Stimulated activated memory B cell treated with anti-CD40 and anti-IgM and Interleukin-4, amounts not matched to agents 10 μg/mL and 1 μg/mL and 100 μg/mL, for 72 hours (primary cell): ENCODE results near the gene PHF19.
A peak's percentile ranks its signal among the peaks of the same experiment; 100 is the strongest.

Experiments used
- ATAC-seq: fragments of 150-1000 bp; cut with Tn5 transposase; 2 replicates; pipeline ENCODE4 v1.10.0; 2021
- H3K27ac Mint-ChIP-seq: one replicate; pipeline ENCODE4 v1.8.0; 2022; ENCODE audit warnings: mild to moderate bottlenecking, mixed read lengths
- H3K27me3 Mint-ChIP-seq: one replicate; pipeline ENCODE4 v1.8.0; 2022; ENCODE audit warnings: mixed read lengths
- H3K36me3 Mint-ChIP-seq: one replicate; pipeline ENCODE4 v1.8.0; 2022; ENCODE audit warnings: mixed read lengths
- H3K4me1 Mint-ChIP-seq: one replicate; pipeline ENCODE4 v1.8.0; 2022; ENCODE audit warnings: mixed read lengths
- H3K4me3 Mint-ChIP-seq: one replicate; pipeline ENCODE4 v1.8.0; 2022; ENCODE audit warnings: mild to moderate bottlenecking, moderate library complexity, mixed read lengths
- H3K9me3 Mint-ChIP-seq: one replicate; pipeline ENCODE4 v1.8.0; 2022; ENCODE audit warnings: mixed read lengths

Gene PHF19

GRCh38 chr9:120875195-120875565 is 1.8 kb downstream of the PHF19 start:
- peak overlapping the region; percentile 72 for H3K4me3 Mint-ChIP-seq
- no peaks in the 10 kb centered on the region for H3K9me3 Mint-ChIP-seq
- H3K36me3 Mint-ChIP-seq: peaks cover 23% of the 10 kb centered on the region
- peaks cover 13% of the 10 kb centered on the region for H3K27me3 Mint-ChIP-seq
- ATAC-seq: no peak
- peaks cover 53% of the 10 kb centered on the region for H3K4me1 Mint-ChIP-seq
- peak overlapping the region; percentile 82 for H3K27ac Mint-ChIP-seq

GRCh38 chr9:120874226-120875194 is 2.5 kb downstream of the PHF19 start:
- Mint-ChIP-seq H3K4me1 (peaks cover 55% of the 10 kb centered on the region), H3K36me3 (peaks cover 23% of the 10 kb centered on the region), H3K4me3 (no peak overlapping the region)

GRCh38 chr9:120873512-120873911 is 3.5 kb downstream of the PHF19 start:
- Mint-ChIP-seq H3K27ac (peak overlapping the region; percentile 31), H3K4me3 (no peak overlapping the region), H3K4me1 (peaks cover 51% of the 10 kb centered on the region), H3K36me3 (peaks cover 23% of the 10 kb centered on the region), H3K9me3 (no peaks in the 10 kb centered on the region), H3K27me3 (no peaks in the 10 kb centered on the region)
- ATAC-seq: no peak

More at GRCh38 chr9:120874226-120875194, 2.5 kb downstream of the PHF19 start:
- Mint-ChIP-seq H3K9me3 (no peaks in the 10 kb centered on the region), H3K27ac (peak overlapping the region; percentile 31), H3K27me3 (peaks cover 9% of the 10 kb centered on the region)
- no peak for ATAC-seq

- peak overlapping the region; percentile 31 for H3K27ac Mint-ChIP-seq
- peaks cover 23% of the 10 kb centered on the region for H3K36me3 Mint-ChIP-seq
- no peak overlapping the region for H3K4me3 Mint-ChIP-seq
- ATAC-seq: no peak
- H3K4me1 Mint-ChIP-seq: peaks cover 51% of the 10 kb centered on the region
- H3K9me3 Mint-ChIP-seq: no peaks in the 10 kb centered on the region
- no peaks in the 10 kb centered on the region for H3K27me3 Mint-ChIP-seq
Measured at GRCh38 chr9:120872791-120873502, 4.0 kb downstream of the PHF19 start.

GRCh38 chr9:120870206-120870605 is 6.8 kb downstream of the PHF19 start:
- Mint-ChIP-seq H3K27me3 (no peaks in the 10 kb centered on the region), H3K4me1 (peaks cover 35% of the 10 kb centered on the region), H3K9me3 (no peaks in the 10 kb centered on the region), H3K27ac (peak overlapping the region; percentile 55), H3K4me3 (peak overlapping the region; percentile 50), H3K36me3 (peaks cover 17% of the 10 kb centered on the region)
- no peak for ATAC-seq

- no peak for ATAC-seq
- Mint-ChIP-seq H3K36me3 (peaks cover 17% of the 10 kb centered on the region), H3K4me1 (peaks cover 34% of the 10 kb centered on the region), H3K9me3 (no peaks in the 10 kb centered on the region), H3K27me3 (no peaks in the 10 kb centered on the region), H3K4me3 (no peak overlapping the region), H3K27ac (peak overlapping the region; percentile 55)
Measured at GRCh38 chr9:120869726-120870125, 7.3 kb downstream of the PHF19 start.

- Mint-ChIP-seq H3K4me3 (peak overlapping the region; percentile 93), H3K27ac (peak overlapping the region; percentile 79), H3K4me1 (peaks cover 30% of the 10 kb centered on the region), H3K27me3 (no peaks in the 10 kb centered on the region), H3K36me3 (peaks cover 18% of the 10 kb centered on the region), H3K9me3 (no peaks in the 10 kb centered on the region)
- no peak for ATAC-seq
Measured at GRCh38 chr9:120869360-120869687, 7.7 kb downstream of the PHF19 start.

DNA sequence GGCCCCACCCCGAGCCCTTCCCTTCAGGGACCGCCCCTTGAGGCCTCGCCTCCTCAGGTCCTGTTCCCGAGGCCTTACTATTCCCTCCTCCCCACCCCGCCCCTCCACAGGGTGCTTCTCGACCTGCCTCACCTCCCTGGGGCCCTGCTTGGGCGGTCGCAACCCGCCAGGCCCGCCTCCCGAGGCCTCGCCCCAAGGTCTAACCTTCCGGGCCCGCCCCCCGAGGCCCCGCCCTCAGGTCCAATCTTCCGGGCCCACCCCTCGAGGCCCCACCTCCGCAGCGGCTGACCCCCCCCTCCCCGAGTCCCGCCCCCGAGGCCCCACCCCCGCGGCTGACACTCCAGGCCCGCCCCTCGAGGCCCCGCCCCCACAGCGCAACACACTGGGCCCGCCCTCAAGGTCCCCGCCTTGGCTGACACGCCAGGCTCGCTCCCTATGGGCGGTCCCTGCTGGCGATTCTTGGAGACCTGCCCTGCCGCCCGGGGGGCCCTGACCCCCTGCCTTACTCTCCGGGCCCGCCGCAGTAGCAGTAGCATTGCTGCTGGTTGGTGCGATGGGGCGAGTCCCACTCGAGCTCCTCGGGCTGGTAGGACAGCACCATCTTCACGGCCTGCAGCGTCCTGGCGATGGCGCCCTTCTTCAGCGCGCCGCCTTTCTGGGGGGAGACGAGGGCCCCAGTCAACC is 8.2 kb downstream of the PHF19 start:
- H3K4me3 Mint-ChIP-seq: peak overlapping the region; percentile 93
- no peaks in the 10 kb centered on the region for H3K9me3 Mint-ChIP-seq
- peak overlapping the region; percentile 79 for H3K27ac Mint-ChIP-seq
- H3K36me3 Mint-ChIP-seq: peaks cover 21% of the 10 kb centered on the region
- peaks cover 26% of the 10 kb centered on the region for H3K4me1 Mint-ChIP-seq
- H3K27me3 Mint-ChIP-seq: no peaks in the 10 kb centered on the region
- ATAC-seq: peak; percentile 98

GRCh38 chr9:120868339-120868675 is 8.7 kb downstream of the PHF19 start:
- H3K27me3 Mint-ChIP-seq: no peaks in the 10 kb centered on the region
- no peaks in the 10 kb centered on the region for H3K9me3 Mint-ChIP-seq
- peaks cover 20% of the 10 kb centered on the region for H3K36me3 Mint-ChIP-seq
- peak overlapping the region; percentile 79 for H3K27ac Mint-ChIP-seq
- H3K4me1 Mint-ChIP-seq: peaks cover 21% of the 10 kb centered on the region
- H3K4me3 Mint-ChIP-seq: peak overlapping the region; percentile 79
- no peak for ATAC-seq

DNA sequence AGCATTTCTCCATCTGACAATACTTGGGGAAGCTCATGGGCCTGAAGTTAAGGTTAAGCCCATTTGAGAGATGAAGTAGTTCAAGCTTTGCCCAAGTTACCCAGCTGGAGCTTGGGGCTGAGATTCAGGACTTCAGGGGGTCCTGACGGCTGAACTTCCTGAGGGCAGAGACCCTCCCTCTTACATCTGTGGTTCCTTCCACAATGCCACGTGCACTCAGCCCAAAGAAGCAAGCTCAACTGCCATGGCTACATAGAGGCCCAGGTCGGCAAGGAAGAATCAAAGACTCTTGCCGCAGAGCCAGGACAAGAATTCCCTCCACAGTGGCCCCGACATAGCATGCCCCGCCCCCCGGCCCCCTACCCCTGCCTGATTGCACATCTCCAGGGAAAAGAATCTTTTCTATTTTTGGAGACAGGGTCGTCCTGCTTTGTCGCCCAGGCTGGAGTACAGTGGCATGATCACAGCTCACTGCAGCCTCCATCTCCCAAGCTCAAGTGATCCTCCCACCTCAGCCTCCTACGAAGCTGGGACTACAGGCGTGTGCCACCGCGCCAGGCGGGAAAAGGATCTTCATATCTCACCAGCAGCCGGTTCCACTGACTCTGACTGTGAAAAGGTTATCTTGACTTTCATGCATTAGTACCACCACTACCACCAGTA is 9.2 kb downstream of the PHF19 start:
- peaks cover 20% of the 10 kb centered on the region for H3K36me3 Mint-ChIP-seq
- peaks cover 20% of the 10 kb centered on the region for H3K4me1 Mint-ChIP-seq
- no peak for ATAC-seq
- no peaks in the 10 kb centered on the region for H3K27me3 Mint-ChIP-seq
- peak overlapping the region; percentile 79 for H3K27ac Mint-ChIP-seq
- no peaks in the 10 kb centered on the region for H3K9me3 Mint-ChIP-seq
- H3K4me3 Mint-ChIP-seq: peak overlapping the region; percentile 79

DNA sequence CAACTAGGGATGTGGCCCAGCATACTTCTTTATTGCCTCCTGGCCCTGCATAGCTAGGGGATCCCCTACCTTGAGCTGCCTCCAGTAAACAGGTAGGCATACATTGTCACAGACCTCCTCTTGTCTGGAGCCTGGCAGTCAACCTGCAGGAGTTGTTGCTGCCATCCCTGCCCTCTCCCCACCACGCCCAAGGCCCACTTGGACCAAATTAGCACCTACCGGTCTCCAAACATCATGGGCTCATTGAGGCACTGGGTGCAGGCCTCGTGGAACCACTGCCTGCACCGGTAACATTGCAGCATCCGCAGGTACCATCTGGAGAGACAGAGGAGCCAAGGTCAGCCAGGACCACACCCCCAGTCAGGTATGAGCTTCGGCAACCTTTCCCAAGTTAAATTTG is 10.3 kb downstream of the PHF19 start:
- H3K4me3 Mint-ChIP-seq: no peak overlapping the region
- no peak overlapping the region for H3K27ac Mint-ChIP-seq
- ATAC-seq: no peak
- no peaks in the 10 kb centered on the region for H3K9me3 Mint-ChIP-seq
- H3K4me1 Mint-ChIP-seq: peaks cover 20% of the 10 kb centered on the region
- peaks cover 22% of the 10 kb centered on the region for H3K36me3 Mint-ChIP-seq
- no peaks in the 10 kb centered on the region for H3K27me3 Mint-ChIP-seq

- no peak overlapping the region for H3K27ac Mint-ChIP-seq
- no peak overlapping the region for H3K4me3 Mint-ChIP-seq
- H3K36me3 Mint-ChIP-seq: peaks cover 28% of the 10 kb centered on the region
- no peaks in the 10 kb centered on the region for H3K27me3 Mint-ChIP-seq
- peaks cover 20% of the 10 kb centered on the region for H3K4me1 Mint-ChIP-seq
- ATAC-seq: no peak
- H3K9me3 Mint-ChIP-seq: no peaks in the 10 kb centered on the region
Measured at GRCh38 chr9:120865809-120866208, 11.2 kb downstream of the PHF19 start.

DNA sequence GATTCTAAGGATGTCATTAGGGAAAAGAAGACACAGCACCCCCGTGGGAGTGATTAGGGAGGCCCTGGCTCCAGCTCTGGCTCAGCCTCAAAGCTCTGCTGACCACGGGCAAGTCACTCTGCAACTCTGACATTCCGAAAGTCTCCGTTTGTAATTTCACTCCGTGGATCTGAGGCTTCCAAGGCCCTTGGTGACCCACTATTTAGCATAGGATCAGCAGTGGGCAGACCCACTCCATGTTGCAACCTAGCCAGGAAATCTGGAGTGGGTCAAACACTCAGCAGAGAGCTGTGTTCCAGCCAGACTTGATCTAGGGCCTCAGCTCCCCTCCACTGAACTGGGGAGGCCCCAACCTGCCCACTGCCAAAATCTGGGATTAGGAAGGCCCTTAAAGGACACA is 11.8 kb downstream of the PHF19 start:
- H3K4me1 Mint-ChIP-seq: peaks cover 18% of the 10 kb centered on the region
- H3K27ac Mint-ChIP-seq: no peak overlapping the region

GRCh38 chr9:120864719-120865118 is 12.3 kb downstream of the PHF19 start:
- no peak for ATAC-seq
- Mint-ChIP-seq H3K4me3 (no peak overlapping the region), H3K4me1 (peaks cover 13% of the 10 kb centered on the region), H3K9me3 (no peaks in the 10 kb centered on the region), H3K36me3 (peaks cover 39% of the 10 kb centered on the region), H3K27ac (no peak overlapping the region), H3K27me3 (no peaks in the 10 kb centered on the region)

More for the DNA sequence above, 11.8 kb downstream of the PHF19 start:
- H3K27me3 Mint-ChIP-seq: no peaks in the 10 kb centered on the region
- H3K9me3 Mint-ChIP-seq: no peaks in the 10 kb centered on the region
- ATAC-seq: no peak
- H3K36me3 Mint-ChIP-seq: peaks cover 34% of the 10 kb centered on the region
- no peak overlapping the region for H3K4me3 Mint-ChIP-seq

DNA sequence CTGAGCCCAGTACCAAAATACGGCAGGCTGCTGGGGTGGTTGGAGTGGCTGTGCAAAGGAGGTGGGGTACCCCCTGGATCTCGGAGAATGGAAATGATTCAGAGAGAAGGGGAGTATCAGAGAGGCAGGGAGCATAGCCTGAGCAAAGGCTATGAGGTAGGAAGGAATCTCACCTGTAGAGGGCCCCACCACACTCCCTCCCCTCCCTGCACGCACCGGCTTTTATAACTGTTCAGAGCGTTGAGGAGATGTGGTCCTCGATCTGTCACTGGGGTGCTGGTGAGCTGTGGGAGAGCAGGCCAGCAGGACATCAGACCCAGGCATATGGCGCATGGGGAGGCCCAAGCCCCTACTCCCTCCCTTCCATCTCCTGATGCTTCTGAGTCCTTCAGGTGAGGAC is 13.2 kb downstream of the PHF19 start:
- no peak overlapping the region for H3K27ac Mint-ChIP-seq
- no peak for ATAC-seq
- no peak overlapping the region for H3K4me3 Mint-ChIP-seq
- peaks cover 42% of the 10 kb centered on the region for H3K36me3 Mint-ChIP-seq
- no peaks in the 10 kb centered on the region for H3K9me3 Mint-ChIP-seq
- peaks cover 8% of the 10 kb centered on the region for H3K4me1 Mint-ChIP-seq
- H3K27me3 Mint-ChIP-seq: no peaks in the 10 kb centered on the region
